K562 (cell line): ENCODE data around the gene NDFIP1. TPM values are rescaled to one million over a fixed set of nuclear protein-coding genes. Genes with fewer than 3 reads are reported as not detected.

Source experiments
- BCL6 ChIP-seq: fragments of 250-450 bp; sonication (Bioruptor Pico); IDR thresholded peaks from 2 replicates; pipeline ENCODE4 v1.4.0; 2020
- BRCA1 ChIP-seq, 2 experiments: fragments of 450-650 bp in 1 of 2; sonication (generic) in 1 of 2; formaldehyde crosslinking in 1 of 2; IDR thresholded peaks; 2 replicates each; pipeline versions ENCODE4 v1.5.0 to v1.6.1; 2017 to 2020; ENCODE audit warnings: mild to moderate bottlenecking in 1 of 2, missing genetic modification reagents in 1 of 2
- KAT7 ChIP-seq: sonication (generic); formaldehyde crosslinking; IDR thresholded peaks from 2 replicates; pipeline ENCODE4 v1.8.0; 2022; ENCODE audit warnings: missing genetic modification reagents, mild to moderate bottlenecking, borderline replicate concordance
- MCM3 ChIP-seq: fragments of 450-650 bp; IDR thresholded peaks from 2 replicates; pipeline ENCODE4 v1.6.1; 2016
- NFATC3 ChIP-seq: fragments of 450-650 bp; IDR thresholded peaks from 2 replicates; pipeline ENCODE4 v1.6.1; 2017; ENCODE audit warnings: mild to moderate bottlenecking
- SLC30A9 ChIP-seq: fragments of 250-450 bp; sonication (Bioruptor Pico); IDR thresholded peaks from 2 replicates; pipeline ENCODE4 v1.8.0; 2022; ENCODE audit warnings: mild to moderate bottlenecking, moderate library complexity
- SP1 ChIP-seq: sonication (generic); formaldehyde crosslinking; IDR thresholded peaks from 2 replicates; pipeline ENCODE4 v1.8.1; 2022; ENCODE audit warnings: mild to moderate bottlenecking, missing genetic modification reagents
- SUPT5H ChIP-seq: fragments of 450-650 bp; IDR thresholded peaks from 2 replicates; pipeline ENCODE4 v1.6.1; 2016
- ZNF561 ChIP-seq: fragments of 450-650 bp; formaldehyde crosslinking; conservative IDR thresholded peaks from 2 replicates; pipeline ENCODE4 v1.4.0; 2020; ENCODE audit warnings: mild to moderate bottlenecking, moderate library complexity
- polyA plus RNA-seq, 8 experiments: library from polyadenylated mRNA; depleted of rRNA in 4 of 8; stranded (reverse) in 5 of 8; unstranded in 3 of 8; fragments of >200 nt; fragmentation: Nextera tagmentation in 2 of 8; fragmentation: Illumina TruSeq in 1 of 8; extraction: Ambion mirVana in 2 of 8; extraction: Trizol in 1 of 8; gene quantifications; 2 replicates each; pipeline versions ENCODE4 v1.2.1 to v1.2.3, GENCODE V29; 2011 to 2014; ENCODE audit warnings: inconsistent platforms in 1 of 8, missing spikeins in 1 of 8
- total RNA-seq, 7 experiments: library from RNA; depleted of rRNA in 6 of 7; stranded (reverse); fragments of >200 nt in 6 of 7; fragmentation: Illumina TruSeq in 2 of 7; extraction: Trizol in 2 of 7; gene quantifications; 2 replicates each; pipeline versions ENCODE4 v1.2.1 to v1.2.3, GENCODE V29; 2011 to 2021; ENCODE audit warnings: low replicate concordance in 1 of 7
- TF ChIP-seq, protein P1 (sequence below): sonication (generic); formaldehyde crosslinking; IDR thresholded peaks from 2 replicates; pipeline ENCODE4 v1.8.0; 2022; ENCODE audit warnings: missing genetic modification reagents, mild to moderate bottlenecking, borderline replicate concordance
- TF ChIP-seq, protein P2 (sequence below): fragments of 200-400 bp; formaldehyde crosslinking; IDR thresholded peaks from 2 replicates; pipeline ENCODE4 v1.6.1; 2017; ENCODE audit warnings: mild to moderate bottlenecking, low read depth, low read length, moderate library complexity
- TF ChIP-seq, protein P3 (sequence below), 2 experiments: IDR thresholded peaks; 2 replicates each; pipeline ENCODE4 v1.6.1; 2012; ENCODE audit warnings: improper control_type of control experiment in 2 of 2, low read depth in 2 of 2, low read length in 2 of 2, borderline replicate concordance in 1 of 2
- TF ChIP-seq, protein P4 (sequence below): fragments of 200-800 bp; sonication (Bioruptor generic); IDR thresholded peaks from 2 replicates; pipeline ENCODE4 v1.6.1; 2017; ENCODE audit warnings: missing genetic modification characterization, missing compliant biosample characterization
- TF ChIP-seq, protein P5 (sequence below): sonication (generic); formaldehyde crosslinking; IDR thresholded peaks from 2 replicates; pipeline ENCODE4 v1.8.1; 2023; ENCODE audit warnings: missing genetic modification reagents, mild to moderate bottlenecking, borderline replicate concordance

NDFIP1 gene
- total and polyA plus RNA-seq, 9 of the 15 experiments (the other 6 are each of a cell fraction or from before 2014, with no cell fraction given) = 5.3 to 37.5 (median 31.9) TPM

DNA sequence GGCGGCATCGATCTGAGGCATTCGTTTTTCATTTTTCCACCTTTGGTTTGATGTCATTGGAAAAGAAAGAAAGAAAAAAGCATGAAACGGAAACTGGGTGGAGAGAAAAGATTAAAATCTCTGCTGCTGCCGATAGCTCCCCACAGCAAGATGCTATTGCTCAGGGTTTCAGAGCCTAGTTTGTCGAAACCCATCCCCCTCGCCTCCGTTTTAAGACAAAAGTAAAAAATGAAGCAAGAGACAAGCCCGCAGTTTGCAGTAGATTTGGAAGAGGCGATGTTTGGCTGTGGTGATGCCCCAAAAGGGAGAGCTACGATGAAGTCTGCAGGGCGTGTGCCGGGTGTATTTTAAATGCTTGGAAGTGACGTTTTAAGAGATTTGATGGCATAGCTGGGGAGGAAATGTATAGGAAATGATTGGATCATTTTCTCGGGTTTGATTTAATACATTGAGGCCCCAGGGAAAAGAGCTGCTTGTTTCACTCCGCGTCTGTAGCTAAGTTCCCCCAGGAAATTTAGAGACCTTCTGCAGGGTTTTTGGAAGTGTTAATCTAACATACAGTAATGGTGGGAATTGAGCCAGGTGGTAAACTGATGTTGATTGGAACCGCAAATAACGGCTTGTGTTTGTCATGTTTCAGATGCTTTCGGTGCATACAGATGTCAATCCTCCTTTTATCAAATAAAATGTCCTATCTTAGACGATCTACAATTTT is 909 bp downstream of the NDFIP1 start (continued):
- TF ChIP-seq, protein P1, sequence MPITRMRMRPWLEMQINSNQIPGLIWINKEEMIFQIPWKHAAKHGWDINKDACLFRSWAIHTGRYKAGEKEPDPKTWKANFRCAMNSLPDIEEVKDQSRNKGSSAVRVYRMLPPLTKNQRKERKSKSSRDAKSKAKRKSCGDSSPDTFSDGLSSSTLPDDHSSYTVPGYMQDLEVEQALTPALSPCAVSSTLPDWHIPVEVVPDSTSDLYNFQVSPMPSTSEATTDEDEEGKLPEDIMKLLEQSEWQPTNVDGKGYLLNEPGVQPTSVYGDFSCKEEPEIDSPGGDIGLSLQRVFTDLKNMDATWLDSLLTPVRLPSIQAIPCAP (CRISPR knock-in tag) = no peak
- TF ChIP-seq, protein P2, sequence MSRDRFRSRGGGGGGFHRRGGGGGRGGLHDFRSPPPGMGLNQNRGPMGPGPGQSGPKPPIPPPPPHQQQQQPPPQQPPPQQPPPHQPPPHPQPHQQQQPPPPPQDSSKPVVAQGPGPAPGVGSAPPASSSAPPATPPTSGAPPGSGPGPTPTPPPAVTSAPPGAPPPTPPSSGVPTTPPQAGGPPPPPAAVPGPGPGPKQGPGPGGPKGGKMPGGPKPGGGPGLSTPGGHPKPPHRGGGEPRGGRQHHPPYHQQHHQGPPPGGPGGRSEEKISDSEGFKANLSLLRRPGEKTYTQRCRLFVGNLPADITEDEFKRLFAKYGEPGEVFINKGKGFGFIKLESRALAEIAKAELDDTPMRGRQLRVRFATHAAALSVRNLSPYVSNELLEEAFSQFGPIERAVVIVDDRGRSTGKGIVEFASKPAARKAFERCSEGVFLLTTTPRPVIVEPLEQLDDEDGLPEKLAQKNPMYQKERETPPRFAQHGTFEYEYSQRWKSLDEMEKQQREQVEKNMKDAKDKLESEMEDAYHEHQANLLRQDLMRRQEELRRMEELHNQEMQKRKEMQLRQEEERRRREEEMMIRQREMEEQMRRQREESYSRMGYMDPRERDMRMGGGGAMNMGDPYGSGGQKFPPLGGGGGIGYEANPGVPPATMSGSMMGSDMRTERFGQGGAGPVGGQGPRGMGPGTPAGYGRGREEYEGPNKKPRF = no peak
- TF ChIP-seq, protein P3, sequence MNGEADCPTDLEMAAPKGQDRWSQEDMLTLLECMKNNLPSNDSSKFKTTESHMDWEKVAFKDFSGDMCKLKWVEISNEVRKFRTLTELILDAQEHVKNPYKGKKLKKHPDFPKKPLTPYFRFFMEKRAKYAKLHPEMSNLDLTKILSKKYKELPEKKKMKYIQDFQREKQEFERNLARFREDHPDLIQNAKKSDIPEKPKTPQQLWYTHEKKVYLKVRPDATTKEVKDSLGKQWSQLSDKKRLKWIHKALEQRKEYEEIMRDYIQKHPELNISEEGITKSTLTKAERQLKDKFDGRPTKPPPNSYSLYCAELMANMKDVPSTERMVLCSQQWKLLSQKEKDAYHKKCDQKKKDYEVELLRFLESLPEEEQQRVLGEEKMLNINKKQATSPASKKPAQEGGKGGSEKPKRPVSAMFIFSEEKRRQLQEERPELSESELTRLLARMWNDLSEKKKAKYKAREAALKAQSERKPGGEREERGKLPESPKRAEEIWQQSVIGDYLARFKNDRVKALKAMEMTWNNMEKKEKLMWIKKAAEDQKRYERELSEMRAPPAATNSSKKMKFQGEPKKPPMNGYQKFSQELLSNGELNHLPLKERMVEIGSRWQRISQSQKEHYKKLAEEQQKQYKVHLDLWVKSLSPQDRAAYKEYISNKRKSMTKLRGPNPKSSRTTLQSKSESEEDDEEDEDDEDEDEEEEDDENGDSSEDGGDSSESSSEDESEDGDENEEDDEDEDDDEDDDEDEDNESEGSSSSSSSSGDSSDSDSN (IDR thresholded peaks at IDR 0.05; ENCODE audit: borderline replicate concordance in 1 of 2, low read depth in 2 of 2, low read length in 2 of 2) = no peak
- TF ChIP-seq NFATC3 (no peak), KAT7 (CRISPR knock-in tag) (0 out of 2 replicates have a peak, but pooled peaks have one; percentile 4), SP1 (CRISPR knock-in tag) (peak; percentile 40; the same call in 1 of the 2 replicates), SUPT5H (no peak), MCM3 (no peak), SLC30A9 (CRISPR knock-in tag) (no peak), BCL6 (no peak), BRCA1 (IDR thresholded peaks at IDR 0.05) (no peak), BRCA1 (CRISPR knock-in tag; IDR thresholded peaks at IDR 0.05) (no peak), ZNF561 (CRISPR knock-in tag) (no peak)
- TF ChIP-seq, protein P4, sequence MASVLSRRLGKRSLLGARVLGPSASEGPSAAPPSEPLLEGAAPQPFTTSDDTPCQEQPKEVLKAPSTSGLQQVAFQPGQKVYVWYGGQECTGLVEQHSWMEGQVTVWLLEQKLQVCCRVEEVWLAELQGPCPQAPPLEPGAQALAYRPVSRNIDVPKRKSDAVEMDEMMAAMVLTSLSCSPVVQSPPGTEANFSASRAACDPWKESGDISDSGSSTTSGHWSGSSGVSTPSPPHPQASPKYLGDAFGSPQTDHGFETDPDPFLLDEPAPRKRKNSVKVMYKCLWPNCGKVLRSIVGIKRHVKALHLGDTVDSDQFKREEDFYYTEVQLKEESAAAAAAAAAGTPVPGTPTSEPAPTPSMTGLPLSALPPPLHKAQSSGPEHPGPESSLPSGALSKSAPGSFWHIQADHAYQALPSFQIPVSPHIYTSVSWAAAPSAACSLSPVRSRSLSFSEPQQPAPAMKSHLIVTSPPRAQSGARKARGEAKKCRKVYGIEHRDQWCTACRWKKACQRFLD (CRISPR knock-in tag) = peak; percentile 61; the same call in 1 of the 2 replicates
- TF ChIP-seq, protein P5, sequence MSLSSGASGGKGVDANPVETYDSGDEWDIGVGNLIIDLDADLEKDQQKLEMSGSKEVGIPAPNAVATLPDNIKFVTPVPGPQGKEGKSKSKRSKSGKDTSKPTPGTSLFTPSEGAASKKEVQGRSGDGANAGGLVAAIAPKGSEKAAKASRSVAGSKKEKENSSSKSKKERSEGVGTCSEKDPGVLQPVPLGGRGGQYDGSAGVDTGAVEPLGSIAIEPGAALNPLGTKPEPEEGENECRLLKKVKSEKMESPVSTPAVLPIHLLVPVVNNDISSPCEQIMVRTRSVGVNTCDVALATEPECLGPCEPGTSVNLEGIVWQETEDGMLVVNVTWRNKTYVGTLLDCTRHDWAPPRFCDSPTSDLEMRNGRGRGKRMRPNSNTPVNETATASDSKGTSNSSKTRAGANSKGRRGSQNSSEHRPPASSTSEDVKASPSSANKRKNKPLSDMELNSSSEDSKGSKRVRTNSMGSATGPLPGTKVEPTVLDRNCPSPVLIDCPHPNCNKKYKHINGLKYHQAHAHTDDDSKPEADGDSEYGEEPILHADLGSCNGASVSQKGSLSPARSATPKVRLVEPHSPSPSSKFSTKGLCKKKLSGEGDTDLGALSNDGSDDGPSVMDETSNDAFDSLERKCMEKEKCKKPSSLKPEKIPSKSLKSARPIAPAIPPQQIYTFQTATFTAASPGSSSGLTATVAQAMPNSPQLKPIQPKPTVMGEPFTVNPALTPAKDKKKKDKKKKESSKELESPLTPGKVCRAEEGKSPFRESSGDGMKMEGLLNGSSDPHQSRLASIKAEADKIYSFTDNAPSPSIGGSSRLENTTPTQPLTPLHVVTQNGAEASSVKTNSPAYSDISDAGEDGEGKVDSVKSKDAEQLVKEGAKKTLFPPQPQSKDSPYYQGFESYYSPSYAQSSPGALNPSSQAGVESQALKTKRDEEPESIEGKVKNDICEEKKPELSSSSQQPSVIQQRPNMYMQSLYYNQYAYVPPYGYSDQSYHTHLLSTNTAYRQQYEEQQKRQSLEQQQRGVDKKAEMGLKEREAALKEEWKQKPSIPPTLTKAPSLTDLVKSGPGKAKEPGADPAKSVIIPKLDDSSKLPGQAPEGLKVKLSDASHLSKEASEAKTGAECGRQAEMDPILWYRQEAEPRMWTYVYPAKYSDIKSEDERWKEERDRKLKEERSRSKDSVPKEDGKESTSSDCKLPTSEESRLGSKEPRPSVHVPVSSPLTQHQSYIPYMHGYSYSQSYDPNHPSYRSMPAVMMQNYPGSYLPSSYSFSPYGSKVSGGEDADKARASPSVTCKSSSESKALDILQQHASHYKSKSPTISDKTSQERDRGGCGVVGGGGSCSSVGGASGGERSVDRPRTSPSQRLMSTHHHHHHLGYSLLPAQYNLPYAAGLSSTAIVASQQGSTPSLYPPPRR (CRISPR knock-in tag) = no peak
